H1 (cell line): ENCODE measurements around the gene PEAK1.

Experiments used
- CEBPB ChIP-seq: IDR thresholded peaks from 2 replicates; pipeline ENCODE4 v1.6.1; 2012; ENCODE audit warnings: low read depth, low read length
- CTCF ChIP-seq, 3 experiments: IDR thresholded peaks; 1 replicate in 2 of 3; 2 replicates in 1 of 3; pipeline versions ENCODE4 v1.5.1 to v1.6.1; 2011; ENCODE audit warnings: low read length in 3 of 3, mild to moderate bottlenecking in 3 of 3, inconsistent platforms in 2 of 3, low read depth in 1 of 3, moderate library complexity in 1 of 3; ENCODE audit not compliant: insufficient read depth in 1 of 3; ENCODE audit errors: control extremely low read depth in 1 of 3
- EP300 ChIP-seq, 2 experiments: IDR thresholded peaks; 1 replicate in 1 of 2; 2 replicates in 1 of 2; pipeline ENCODE4 v1.6.1; 2011 to 2012; ENCODE audit warnings: low read depth in 2 of 2, low read length in 2 of 2, mild to moderate bottlenecking in 2 of 2, borderline replicate concordance in 1 of 2, inconsistent platforms in 1 of 2, moderate library complexity in 1 of 2
- JUN ChIP-seq: IDR thresholded peaks from 2 replicates; pipeline ENCODE4 v1.6.1; 2011; ENCODE audit warnings: low read depth, mild to moderate bottlenecking, improper control_type of control experiment, low read length
- KDM5A ChIP-seq: fragments of 200-600 bp; IDR thresholded peaks from 2 replicates; pipeline ENCODE4 v1.7.1; 2012; ENCODE audit warnings: mild to moderate bottlenecking, low read length, inconsistent platforms, mixed read lengths
- MAX ChIP-seq: IDR thresholded peaks from 2 replicates; pipeline ENCODE4 v1.6.1; 2012; ENCODE audit warnings: inconsistent platforms
- POLR2A ChIP-seq, 2 experiments: IDR thresholded peaks; 1 replicate in 1 of 2; 2 replicates in 1 of 2; pipeline ENCODE4 v1.6.1; 2011; ENCODE audit warnings: low read depth in 2 of 2, low read length in 2 of 2, mild to moderate bottlenecking in 2 of 2; ENCODE audit errors: control extremely low read depth in 1 of 2
- POU5F1 ChIP-seq: IDR thresholded peaks from 2 replicates; pipeline ENCODE4 v1.6.1; 2011; ENCODE audit warnings: low read depth, mild to moderate bottlenecking, low read length, moderate library complexity
- RAD21 ChIP-seq, 2 experiments: IDR thresholded peaks in 1 of 2; conservative IDR thresholded peaks in 1 of 2; 2 replicates each; pipeline ENCODE4 v1.6.1; 2011; ENCODE audit warnings: low read depth in 2 of 2, low read length in 2 of 2, improper control_type of control experiment in 1 of 2, inconsistent platforms in 1 of 2, mild to moderate bottlenecking in 1 of 2, moderate library complexity in 1 of 2
- RXRA ChIP-seq: IDR thresholded peaks from 2 replicates; pipeline ENCODE4 v1.6.1; 2011; ENCODE audit warnings: low read depth, mild to moderate bottlenecking, low read length, moderate library complexity; ENCODE audit not compliant: insufficient read depth
- SRF ChIP-seq: IDR thresholded peaks from 2 replicates; pipeline ENCODE4 v1.6.1; 2011; ENCODE audit warnings: mild to moderate bottlenecking, low read depth, low read length, moderate library complexity
- USF2 ChIP-seq: IDR thresholded peaks from 2 replicates; pipeline ENCODE4 v1.6.1; 2011; ENCODE audit warnings: low read length, improper control_type of control experiment

- TF ChIP-seq POU5F1: no peak
- no peak for TF ChIP-seq KDM5A
- no peak for TF ChIP-seq POLR2A (IDR thresholded peaks at IDR 0.05; ENCODE audit: control extremely low read depth in 1 of 2, low read depth in 2 of 2, low read length in 2 of 2)
- TF ChIP-seq CTCF (IDR thresholded peaks at IDR 0.05; ENCODE audit: control extremely low read depth in 1 of 3, insufficient read depth in 1 of 3, low read depth in 1 of 3, low read length in 3 of 3): no peak
- TF ChIP-seq CEBPB: no peak
- no peak for TF ChIP-seq EP300 (IDR thresholded peaks at IDR 0.05; ENCODE audit: borderline replicate concordance in 1 of 2, low read depth in 2 of 2, low read length in 2 of 2)
- TF ChIP-seq SRF: no peak
- TF ChIP-seq RXRA: no peak
- no peak for TF ChIP-seq RAD21 (IDR thresholded peaks at IDR 0.05 in 1 of 2, conservative IDR thresholded peaks at IDR 0.05 in 1 of 2; ENCODE audit: low read depth in 2 of 2, low read length in 2 of 2)
- TF ChIP-seq JUN: no peak
- TF ChIP-seq MAX: no peak
- no peak for TF ChIP-seq USF2
Measured at GRCh38 chr15:77464129-77464865, 44.4 kb upstream of the PEAK1 start.
